IPS DF 4.7 (cell line): ENCODE results near the gene ANTXRL.
"Not testable (repeated sequence)": the region's sequence is repeated elsewhere in the genome, so short reads cannot be mapped to it uniquely, and the experiment has no call there.

Source experiments
- DNase-seq: peaks from one replicate; pipeline ENCODE4 v3.0.0-alpha.2; 2013; ENCODE audit warnings: low spot score; ENCODE audit errors: extremely low read depth

ANTXRL gene

DNA sequence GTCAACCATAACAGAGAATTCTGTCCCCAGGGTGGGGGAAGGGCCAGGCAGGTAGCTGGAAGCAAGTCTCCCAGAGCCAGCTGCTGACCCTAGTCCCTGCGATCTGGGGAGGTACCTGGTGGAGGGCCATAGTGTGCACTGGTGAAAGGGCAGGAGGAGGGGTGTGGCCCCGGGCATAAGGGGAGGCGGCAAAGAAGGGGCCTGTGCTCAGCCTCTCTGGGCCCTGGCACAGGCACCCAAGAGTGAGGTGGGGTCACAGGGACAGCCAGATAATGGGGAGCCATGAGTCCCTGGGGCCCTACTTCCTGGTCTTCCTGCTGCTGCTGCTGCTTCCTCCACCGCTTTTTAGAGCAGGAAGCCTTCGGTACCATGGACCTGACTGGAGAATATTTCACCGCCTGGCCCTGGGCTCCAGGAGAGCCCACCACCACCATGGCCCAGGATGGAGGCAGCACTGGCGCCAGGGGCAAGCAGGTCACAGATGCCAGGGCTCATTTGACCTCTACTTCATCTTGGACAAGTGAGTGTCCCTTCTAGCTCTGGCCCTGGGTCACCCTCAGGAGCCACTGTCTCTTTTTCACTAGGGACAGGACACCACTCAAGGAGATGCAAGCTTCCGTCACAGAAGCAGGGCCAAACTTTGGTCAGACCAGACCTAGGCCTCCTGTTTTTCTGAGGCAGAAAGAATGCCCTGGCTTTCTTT, at the start of gene ANTXRL:
ANTXRL (plus strand) TSS at position 7 of the 703 bp plus-strand sequence; CDS start at position 273, 266 bp downstream.
- DNase-seq, result no peak

DNA sequence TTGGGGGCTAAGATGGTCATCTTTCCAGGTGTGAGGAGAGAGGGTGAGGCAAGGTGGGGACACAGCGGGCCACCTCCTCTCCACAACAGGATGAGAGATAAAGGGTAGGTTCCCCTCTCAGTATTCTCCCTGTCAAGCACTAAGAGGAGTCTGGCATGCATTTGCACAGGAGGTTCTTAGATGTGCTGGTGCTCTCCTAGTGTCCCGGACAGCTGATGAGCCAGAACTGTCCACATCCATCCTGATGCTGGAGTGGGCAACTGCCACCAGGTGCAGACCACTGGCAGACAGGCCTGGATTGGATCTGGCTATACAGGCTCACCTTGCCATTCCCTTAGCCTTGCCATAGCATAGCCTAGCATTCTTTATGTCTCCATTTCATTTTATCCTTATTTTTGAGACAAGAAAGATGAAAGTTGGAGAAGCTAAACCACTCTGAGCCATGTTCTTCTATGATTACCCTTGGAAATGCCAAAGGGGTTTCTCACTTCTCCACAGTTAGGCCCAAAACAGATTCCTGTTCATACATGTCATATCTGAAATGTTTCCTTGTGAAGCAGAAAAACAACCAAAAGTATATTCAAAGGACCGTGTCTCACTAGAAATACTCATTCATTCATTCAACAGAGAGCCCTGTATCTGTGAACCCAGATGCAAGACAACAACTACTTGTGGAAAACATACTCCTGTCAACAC, 48.8 kb upstream of the ANTXRL start:
- no peak for DNase-seq

DNA sequence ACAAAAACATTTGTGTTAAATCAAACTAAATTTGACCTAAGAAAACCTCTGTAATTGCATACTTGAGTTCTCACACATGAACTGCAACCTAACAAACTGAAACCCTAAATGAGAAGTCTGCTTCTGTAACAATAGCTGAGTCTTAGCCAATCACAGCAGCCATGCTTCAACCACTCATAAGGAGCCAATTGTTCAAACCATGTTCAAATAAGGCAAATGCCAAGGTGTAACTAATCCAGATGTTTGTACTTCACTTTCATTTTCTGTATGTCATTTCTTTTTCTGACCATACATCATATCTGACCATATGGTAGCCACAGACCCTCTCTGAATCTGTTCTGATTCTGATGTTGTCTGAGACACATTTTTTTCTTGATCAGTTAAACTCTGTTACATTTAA, 47.5 kb upstream of the ANTXRL start:
- no peak for DNase-seq

DNA sequence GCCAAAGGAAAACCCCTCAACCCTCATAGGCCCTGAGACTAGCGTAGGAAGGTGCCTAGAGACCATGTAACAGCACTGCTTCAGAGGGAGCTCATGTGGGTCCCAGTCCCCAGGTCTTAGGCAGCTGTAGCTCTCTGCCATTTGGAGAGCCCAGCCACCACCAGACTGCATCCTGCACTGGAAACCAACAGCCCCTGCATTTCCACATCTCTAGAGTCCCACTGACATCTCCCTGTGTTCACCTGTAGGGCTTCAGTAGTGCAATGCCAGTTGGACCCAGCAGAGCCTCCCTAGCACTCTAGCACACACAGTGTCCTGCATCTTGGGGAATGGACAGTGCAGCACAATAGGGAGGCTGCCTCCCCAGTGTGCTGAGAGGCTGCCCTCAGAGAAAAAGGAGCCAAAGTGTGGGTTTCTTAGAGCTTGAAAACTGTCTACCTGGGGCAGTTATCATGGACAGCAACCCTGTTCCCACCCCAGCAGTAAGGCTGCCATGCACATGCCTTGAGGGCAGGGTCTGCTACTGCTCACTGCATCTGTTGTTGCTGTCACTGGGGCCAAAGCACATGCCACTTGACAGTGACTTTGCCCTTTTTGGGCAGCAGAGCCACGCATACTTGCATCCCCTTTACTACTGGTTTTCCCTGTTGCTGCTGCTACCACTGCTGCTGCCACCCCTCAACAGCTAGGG, 46.7 kb upstream of the ANTXRL start:
- no peak for DNase-seq

DNA sequence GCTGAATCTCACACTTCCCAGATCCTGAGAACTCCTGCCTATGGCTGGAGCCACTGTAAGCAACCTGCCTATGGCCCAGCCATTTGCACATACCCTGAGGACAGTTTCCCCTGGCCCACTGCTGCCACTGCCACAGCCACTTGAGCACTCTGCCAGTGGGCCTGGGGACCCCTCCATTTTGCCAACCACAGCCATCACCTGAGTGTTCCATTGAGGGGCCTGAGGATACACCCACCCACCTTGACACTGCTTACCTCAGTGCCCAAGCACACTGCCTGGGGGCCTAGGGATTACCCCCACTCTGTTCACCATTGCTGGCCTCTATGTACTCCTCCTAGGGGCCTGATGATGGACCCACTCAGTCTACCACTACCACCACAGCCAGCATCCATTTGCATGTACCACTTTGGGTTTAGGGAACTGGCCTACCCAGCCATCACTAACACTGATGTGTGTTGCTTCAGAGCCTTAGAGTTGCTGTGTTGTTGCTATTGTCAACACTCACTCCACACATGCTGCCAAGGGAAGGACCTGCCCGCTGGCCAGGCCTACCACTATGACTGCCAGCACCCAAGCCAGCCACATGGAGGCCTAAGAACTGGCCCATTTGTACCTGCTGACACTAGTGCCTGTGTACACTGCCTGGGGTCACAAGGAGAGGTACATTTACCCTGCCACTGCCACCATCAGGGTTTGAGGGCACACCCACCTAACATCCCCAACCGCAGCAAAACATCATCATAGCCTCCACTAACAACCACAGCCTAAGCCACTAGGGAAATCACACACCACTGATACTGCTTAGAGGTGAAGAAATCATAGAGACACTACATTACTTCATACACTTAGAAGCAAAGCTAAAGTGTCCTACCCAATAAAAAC, 45.9 kb upstream of the ANTXRL start:
- DNase-seq, result no peak

DNA sequence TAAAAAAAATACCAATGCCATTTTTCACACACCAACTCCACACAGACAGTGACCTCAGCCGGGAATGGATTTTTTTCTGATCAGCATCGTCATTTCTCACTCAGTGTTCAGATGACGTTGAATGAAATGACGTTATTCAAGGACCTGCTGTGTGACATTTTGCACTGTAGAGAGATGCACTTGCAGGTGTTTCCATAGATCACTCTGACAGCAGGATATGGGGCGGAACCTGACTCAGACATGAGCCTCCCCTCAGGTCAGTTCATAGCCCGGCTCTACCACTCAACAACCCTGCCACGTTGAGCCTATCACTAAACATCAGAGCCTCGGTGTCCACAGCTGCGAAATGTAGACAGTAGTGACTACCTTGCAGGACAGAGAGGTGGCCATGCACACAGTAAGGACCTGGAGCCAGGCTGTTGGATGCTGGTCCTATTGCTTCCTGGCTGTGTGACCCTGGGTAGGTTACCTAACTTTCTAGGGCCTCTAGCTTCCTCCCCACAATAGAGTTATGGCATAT, 41.4 kb upstream of the ANTXRL start:
- no peak for DNase-seq

DNA sequence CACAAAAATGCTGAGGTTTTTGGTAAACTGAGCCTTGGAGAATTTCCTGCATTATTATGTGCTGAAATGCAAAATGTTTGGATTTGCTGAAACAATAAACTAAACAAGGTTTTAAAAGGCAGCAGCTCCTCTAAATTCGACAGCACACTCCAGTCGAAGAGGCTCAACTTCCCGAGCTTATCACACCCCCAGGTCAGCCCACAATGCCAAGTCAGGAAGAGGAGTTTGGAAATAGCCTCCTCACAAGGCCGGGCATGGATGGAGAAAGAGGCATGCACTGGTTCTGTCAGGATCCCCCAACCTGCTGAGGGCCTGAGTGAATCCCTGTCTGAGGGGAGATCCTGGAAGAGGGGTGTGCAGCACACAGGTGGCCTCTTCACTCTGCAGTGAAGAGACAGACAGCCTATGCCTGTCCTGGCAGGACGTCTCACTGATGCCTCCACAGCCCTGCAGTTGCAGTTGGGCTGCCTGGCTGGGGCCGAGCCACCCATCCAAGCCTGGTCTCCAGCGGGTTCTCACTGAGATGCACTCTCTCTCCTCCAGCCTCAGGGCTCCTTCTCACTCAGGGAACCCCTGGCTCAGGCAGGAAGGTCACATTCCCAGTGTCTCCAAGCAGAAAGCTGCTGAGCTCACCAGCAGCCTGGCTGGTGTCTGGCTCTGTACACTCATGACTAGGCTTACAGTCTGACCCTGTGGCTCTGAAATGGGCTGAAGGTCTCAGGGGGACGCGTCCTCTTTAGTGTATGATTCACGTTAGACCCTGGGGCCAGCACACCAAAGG, 40.2 kb upstream of the ANTXRL start:
- not testable (repeated sequence) for DNase-seq

DNA sequence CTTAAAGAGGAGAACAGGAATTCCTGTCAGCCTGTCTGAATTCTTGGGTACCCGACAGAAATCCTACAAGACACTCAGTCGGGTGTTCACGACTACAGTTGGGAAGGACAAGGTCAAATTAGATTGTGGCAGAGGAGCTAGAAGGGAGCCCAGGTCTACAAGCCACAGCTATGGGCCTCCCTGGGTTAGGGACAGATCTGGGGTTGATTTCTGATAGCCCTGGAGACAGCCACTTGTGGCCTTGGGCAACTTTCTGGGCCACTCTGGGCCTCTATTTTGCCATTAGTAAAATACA, 39.7 kb upstream of the ANTXRL start:
- no peak for DNase-seq

DNA sequence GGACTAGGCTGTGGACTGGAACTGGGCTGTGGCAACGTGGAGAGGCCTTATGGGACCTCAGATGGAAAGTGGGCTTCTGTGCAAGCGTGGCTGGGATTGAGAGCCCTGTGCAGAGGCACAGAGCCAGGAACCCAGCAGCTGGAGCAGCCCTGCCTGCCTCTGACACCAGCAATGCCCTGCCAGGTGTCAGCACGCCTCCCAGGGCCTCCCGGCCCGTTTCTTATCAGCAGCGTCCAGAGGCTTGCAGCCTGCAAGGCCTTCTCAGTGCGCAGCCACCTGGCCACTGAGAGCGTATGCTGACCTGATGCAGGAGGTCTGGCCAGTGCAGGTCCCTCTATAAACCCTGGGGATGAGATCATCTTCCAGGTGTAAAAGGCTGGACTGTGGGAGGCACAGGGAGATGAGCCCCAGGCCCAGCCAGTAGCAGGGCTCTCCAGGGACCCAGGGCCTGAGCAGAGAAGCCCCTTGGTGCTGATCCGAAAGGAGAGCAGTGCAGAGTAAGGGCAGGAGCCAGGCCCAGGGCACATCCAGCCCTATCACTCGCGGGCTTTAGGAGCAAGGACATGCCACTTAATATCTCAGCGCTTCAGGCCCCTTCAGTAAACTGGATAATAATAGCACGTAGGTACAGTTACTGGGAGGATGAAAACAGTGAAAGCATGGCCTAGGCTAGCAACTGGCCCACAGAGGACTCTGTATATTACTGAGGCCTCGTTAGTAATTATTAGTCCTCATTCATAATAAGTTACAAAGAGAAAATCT, 38.8 kb upstream of the ANTXRL start:
- DNase-seq, result no peak

DNA sequence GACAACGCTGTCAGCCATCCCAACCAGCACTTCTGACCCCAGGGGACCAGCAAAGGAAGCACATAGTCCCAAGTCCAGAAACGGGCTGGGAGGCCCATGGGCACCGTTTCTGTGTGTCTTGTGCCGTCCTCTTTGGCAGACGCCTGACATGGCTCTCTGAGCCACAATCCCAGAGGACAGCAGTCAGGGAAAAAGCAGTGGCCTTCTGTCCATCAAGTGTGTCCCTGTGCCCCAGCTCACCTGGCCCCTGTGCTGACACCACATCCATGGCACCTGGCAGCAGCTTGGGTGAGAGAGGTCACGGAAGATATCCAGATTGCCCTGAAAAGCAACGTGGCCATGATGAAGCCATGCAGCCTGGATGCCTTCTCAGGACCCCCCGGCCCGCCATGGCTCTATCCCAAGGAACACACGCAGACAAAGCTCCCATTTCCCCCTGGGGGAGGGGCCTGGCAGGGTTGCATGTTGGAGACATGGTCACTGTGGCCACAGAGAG, 38.1 kb upstream of the ANTXRL start:
- DNase-seq, result no peak

DNA sequence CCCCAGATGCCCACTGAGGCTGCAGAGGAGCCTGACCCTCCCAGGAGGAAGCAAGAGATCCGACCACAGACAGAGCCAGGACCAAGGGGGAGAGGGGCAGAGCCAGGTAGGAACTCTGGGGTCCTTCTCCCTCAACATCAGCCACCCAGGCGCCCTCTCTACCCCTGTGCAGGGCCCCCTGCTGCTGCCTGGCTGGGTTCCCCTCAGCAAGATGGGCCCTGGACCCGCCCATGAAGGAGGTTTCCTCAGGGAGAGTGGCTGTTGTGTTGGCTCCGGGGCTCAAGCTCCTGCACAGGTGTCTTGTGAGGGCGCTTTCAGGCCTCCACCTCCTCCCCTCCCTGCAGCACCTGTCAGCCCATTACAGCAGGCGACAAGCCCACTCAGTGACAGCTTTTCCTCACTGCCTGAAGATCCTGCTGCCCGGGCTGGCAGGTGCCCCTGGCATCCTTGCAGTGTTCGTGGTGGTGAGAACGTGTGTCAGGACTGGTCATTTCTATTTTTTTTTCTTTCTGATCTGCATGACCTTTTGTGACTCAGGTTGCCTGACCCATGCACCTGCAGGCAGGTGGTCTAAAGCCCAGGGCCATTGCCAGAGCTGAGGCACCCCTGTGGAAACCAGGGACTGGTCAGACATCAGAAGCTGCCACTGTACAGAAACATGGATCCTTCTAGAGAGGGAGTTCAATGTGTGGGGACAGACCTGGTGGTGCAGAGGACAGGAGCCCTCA, 37.0 kb upstream of the ANTXRL start:
- DNase-seq, result not testable (repeated sequence)

DNA sequence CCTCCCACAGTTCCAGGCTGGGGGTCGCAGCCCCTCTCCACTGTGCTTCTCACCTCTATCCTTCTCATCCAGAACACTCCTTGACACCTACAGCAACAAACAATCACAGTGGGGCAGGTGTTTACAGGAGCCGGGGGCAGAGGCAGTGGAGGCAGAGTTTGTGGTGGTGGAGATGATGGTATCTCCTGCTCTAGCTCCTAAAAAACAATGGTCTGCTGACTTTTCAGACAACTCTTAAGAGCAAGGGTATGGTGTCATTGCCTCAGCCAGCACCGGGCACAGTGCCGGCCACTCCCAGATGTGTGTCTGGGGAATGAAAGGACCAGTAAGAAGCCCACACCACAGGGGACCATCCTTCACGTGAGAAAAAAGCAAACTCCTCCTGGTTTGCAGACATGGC, 36.3 kb upstream of the ANTXRL start:
- no peak for DNase-seq

DNA sequence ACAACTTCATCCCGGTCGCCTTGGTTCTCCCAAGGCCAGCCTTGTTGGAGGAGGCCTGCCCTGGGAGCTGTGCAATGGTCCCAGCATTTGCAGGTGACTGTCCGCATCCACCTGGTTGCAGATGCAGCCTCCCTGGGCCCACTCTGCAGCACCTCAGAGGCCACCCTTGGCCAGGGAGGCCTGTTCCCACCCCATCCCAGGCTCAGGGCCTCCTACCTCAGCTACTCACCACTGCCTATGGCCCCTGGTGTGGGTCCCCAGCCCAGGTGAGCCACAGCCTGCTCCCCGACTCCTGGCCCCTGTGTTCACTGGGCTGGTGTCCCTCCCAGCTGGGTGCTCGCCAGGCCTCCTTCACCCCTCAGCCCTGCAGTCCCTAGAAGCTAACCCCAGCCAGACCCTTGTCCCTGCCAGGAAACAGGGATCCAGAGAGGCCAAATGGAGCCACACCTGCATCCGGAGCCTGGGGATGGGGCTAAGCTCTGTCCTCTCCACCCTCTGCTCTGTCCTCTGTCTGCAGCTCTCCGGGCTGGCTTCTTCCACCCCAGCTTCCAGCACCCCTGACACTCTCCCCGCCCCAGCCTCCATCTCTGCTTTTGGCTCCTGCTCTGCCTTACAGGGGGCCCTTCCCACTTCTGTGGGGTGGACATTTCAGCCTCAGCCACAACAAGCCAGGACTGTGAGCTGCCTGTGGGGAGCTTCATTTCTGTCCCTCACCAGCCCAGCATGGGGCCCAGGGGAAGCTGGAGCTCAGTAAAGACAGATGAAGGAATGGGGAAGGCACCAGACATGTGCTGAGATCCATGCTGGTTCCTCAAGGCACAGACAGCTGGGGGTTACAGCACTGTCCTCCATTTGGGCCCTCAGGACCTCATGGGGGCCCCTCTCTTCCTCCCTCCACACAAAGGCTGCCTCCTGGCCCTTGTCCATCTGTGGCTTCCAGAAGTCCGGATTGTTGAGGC, 35.6 kb upstream of the ANTXRL start:
- DNase-seq, result no peak

DNA sequence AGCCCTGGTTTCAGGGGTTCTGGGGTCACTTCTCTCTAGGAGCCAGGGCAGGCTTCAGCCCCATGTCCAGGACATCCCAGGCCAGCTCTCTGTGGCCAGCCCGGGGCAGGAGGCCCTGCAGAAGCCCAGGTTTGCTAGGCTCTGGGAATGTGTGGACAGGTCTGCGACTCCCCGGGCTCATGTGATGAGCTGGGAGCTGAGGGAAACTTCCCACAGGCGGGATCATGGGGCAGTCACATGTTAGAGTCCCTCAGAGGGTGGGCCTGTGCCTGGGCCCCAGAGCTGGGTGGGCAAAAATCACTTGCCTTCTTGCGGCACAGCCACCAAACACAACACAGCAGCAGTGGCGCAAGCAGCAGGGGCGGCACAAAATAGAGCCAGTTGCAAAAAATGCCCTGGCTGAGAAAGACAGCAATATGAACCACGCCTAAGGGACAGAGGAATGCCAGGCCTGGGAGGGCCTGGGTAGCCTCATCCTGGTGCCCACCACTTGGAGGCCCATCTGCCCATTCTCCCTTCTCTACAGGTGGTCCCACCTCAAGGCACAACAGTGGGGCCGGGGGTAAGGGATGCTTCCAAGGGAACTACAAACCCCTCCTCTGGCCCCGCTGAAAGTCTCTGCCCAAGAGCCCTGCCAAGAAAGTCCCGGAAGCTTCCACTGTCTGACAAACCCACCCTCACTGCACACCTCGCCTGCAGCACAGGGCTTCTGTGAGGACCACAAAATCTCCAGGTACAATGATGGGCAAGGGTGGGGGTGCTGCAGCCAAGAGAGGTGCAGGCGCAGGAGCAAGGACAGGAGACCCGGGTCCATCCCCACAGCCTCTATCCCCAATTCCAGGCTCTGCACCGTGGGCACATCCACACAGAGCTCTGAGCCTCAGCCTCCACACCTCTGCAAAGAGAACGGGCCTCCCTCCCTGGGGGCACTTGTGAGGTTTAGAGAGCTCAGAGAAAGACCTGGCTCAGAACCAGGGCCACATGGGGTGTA, 34.6 kb upstream of the ANTXRL start:
- no peak for DNase-seq

DNA sequence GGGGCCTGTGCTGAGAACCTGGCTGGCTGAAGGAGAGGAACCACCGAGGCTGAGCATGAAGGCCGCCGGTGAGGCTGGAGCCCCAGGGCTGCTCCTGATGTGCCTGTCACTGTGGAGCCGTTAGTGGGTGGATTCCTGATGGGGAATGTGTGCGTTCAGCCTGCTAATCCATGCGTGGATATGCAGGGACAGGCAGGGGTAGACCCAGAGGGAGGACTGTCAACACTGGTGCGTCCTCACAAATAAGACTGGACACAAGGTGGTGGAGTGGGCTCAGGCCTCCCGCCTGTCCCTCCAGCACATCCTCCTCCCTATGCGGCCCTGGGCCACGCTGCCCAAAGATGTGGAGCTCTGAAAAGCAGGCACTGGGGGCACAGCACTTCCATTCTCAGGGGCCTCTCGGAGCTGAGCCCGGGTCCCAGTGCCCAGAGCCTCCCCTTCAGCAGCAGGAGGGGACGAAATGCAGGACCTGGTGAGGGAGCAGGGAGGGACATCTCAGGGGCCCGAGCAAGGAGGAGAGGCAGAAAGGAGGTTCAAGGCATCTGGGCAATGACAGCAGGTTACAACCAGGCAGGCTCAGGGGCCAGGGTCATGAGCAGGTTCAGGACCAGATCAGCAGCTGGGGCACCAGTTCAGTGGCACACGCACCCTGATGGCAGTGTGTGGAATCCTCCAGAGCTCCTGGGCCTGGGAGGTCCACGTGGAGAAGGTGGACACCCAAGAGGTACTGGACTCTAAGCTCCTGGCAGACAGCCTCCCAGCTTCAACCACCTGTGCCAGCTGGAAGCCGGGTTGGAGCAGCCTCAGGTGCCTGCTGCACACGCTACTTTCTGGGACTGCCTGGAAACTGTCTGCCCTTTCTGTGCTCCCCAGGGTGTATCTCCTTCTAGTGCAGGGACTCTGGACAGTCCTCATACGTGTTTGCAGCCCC, 33.5 kb upstream of the ANTXRL start:
- DNase-seq, result no peak

DNA sequence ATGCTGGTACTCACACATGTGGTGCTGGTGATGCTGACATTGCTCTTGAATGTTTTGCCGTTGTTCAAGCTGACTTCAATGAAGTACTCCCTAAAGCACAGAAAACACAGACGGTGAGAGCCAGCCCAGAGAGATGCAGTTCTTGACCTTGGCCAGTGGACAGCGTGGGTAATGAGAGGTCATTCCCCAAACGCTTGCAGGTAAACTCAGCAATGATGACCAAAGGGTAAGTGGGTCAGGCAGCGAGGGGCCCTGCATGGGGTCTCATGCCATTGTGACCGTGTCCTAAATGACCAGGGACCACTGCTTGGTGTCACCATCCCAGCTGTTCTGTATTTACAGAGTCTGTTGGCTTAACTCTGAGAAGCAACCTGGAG, 32.8 kb upstream of the ANTXRL start:
- no peak for DNase-seq
